ENCODE data around the gene HAND2.
A peak's percentile ranks its signal among the peaks of the same experiment; 100 is the strongest.

The HAND2 gene

DNA sequence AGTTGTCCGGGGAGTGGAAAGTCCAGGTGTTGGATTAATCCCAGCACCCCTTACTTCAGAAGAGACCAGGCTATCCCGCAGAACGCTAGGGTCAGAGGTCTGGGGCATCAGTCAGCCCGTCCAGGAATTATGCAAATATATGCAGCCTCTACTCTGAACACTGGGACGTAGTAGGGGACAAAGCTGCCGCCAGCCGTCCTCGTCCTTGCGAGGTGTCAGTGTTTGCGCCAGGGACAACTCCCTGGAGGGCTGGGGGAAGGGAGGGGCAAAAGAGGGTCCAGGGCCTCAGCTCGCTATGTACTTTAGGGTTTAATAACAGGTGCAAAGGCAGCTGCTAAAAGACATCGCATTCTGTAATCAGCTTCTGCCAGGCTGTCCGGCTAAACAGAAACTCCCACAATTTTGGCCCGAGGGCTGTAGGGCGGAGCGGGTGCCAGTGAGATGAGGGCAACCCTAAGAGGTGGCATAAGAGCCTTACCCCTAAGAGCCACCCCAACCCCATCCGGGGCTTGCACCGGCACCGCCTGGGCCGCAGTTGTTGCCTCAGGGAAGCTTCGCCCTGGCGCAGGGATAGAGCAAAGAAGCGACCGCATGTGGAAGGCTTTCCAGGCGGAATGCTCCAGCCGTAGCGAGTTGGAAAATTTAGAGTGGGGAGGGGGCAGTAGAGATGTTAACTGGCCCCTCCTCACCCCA, 8.4 kb downstream of the HAND2 start:
- TF ChIP-seq, protein P1, sequence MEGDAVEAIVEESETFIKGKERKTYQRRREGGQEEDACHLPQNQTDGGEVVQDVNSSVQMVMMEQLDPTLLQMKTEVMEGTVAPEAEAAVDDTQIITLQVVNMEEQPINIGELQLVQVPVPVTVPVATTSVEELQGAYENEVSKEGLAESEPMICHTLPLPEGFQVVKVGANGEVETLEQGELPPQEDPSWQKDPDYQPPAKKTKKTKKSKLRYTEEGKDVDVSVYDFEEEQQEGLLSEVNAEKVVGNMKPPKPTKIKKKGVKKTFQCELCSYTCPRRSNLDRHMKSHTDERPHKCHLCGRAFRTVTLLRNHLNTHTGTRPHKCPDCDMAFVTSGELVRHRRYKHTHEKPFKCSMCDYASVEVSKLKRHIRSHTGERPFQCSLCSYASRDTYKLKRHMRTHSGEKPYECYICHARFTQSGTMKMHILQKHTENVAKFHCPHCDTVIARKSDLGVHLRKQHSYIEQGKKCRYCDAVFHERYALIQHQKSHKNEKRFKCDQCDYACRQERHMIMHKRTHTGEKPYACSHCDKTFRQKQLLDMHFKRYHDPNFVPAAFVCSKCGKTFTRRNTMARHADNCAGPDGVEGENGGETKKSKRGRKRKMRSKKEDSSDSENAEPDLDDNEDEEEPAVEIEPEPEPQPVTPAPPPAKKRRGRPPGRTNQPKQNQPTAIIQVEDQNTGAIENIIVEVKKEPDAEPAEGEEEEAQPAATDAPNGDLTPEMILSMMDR (IDR thresholded peaks at IDR 0.05; ENCODE audit: low read depth, low read length): no peak
- peak overlapping the region; percentile 18 for H3K4me3 ChIP-seq (ENCODE audit: low read depth, low read length)
- in situ Hi-C loops (cut with HindIII; ENCODE audit: low sequenced_read_pairs): no loop called here
- no peak for DNase-seq (ENCODE audit: low read depth, low spot score)

DNA sequence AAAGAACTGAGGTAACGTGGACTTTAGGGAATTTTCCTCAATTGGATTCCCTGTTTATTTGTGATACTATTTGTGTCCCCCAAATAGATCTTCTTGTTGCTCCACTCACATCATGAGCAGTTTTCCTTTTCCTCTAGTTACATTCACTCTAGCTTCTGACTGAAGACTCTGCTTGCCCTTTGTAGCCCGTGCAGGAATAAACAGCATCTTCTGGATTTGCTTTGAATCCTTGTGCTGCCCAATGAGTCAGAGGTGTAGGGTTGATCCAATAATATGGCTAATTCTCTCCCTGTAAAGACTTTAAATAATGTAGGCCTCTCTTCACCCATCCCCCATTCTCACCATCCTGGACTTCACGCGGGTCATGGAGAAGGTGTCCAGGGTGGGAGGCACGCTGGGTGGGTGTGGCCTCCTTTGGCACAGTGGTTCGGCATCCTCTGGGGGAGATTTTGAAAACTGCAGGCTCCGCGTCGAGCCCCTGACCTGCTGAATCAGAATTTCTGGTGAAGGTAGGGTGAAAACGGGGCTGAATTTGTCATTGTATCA, 9.0 kb downstream of the HAND2 start:
- in situ Hi-C loops (cut with HindIII; ENCODE audit: low sequenced_read_pairs): no loop called here
- H3K4me3 ChIP-seq (ENCODE audit: low read depth, low read length): no peak overlapping the region
- TF ChIP-seq, protein P1 (IDR thresholded peaks at IDR 0.05; ENCODE audit: low read depth, low read length): no peak
- no peak for DNase-seq (ENCODE audit: low read depth, low spot score)

DNA sequence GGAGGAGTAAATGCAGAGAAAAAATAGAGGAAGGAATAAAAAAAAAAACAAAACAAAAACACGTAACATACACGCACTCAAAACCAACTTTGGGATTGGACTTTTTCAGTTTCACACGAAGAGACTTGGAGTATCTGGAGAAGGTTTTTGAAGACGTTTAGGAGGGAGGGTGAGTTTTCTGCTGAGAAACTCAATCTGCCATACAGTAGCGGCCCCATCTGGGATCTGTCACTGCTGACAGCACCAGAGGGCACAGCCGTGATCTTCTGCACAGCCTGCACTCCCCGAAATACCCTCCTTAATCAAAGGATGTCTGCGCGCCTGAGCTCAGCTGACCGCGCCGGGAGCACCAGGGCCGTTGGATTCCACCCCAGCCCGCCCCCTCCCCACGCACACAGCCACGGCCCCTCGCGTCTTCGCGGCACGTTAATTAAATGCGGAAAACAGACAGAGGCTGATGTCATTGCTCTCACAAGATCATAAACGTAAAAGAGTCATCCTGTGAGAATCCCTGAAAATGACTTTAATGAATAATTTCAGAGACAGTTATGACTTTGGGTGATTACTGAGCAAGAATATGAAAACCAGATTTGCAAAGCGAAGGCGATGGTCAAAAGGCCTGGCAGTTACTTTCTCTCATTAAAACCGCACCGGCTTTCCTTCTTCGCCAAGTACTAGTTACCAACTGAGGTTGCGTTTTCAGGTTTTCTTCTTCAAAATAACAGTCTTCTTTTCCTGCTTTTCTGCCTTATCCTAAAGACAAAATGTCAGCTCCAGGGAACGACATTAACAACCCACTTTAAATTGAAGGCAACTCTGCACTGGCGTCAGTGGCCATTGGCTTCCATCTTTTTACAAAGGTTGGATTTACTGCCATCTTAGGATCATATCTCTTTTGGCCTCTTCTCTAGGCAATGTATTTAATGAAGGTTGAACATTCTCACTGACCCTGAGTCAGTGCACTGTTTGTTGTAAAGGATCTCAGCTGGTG, 10.6 kb downstream of the HAND2 start:
- TF ChIP-seq, protein P1 (IDR thresholded peaks at IDR 0.05; ENCODE audit: low read depth, low read length): no peak
- H3K4me3 ChIP-seq (ENCODE audit: low read depth, low read length): no peak overlapping the region
- DNase-seq (ENCODE audit: low read depth, low spot score): no peak
- in situ Hi-C loops (cut with HindIII; ENCODE audit: low sequenced_read_pairs): no loop called here

DNA sequence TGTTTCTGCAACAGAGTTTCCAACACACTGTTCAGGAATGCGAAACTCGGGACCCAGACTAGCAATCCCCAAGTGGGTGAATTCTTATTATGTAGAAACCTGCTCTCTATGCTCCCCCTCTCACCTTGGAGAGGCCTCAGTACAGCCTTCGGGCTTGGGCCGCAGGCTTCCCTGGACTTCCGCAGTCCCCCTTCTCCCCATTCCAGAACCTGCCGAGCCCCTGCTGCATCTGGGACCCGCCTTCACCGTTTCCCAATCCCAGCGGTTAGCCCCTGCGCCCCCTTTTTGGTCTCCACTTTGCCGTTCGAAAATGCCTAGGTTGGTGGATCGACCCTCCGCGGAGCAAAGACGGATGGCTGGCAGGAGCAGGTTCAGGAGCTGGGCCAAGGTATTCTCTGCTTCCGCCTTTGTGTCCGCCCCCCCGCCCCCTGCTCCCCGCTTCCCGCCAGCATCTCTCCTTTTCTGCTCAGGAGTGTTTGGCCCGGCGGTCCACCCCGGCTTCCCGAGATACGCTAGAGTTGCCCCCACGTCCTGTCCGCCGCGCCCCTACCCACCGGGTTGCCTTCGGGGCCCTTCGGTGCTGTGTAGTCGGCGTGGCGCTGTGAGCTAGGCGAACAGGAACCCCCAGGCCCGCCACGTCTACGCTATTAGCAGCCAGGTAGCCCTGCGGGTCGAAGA, 11.5 kb downstream of the HAND2 start:
- in situ Hi-C loops (cut with HindIII; ENCODE audit: low sequenced_read_pairs): no loop called here
- TF ChIP-seq, protein P1 (IDR thresholded peaks at IDR 0.05; ENCODE audit: low read depth, low read length): no peak
- no peak for DNase-seq (ENCODE audit: low read depth, low spot score)
- H3K4me3 ChIP-seq (ENCODE audit: low read depth, low read length): no peak overlapping the region

DNA sequence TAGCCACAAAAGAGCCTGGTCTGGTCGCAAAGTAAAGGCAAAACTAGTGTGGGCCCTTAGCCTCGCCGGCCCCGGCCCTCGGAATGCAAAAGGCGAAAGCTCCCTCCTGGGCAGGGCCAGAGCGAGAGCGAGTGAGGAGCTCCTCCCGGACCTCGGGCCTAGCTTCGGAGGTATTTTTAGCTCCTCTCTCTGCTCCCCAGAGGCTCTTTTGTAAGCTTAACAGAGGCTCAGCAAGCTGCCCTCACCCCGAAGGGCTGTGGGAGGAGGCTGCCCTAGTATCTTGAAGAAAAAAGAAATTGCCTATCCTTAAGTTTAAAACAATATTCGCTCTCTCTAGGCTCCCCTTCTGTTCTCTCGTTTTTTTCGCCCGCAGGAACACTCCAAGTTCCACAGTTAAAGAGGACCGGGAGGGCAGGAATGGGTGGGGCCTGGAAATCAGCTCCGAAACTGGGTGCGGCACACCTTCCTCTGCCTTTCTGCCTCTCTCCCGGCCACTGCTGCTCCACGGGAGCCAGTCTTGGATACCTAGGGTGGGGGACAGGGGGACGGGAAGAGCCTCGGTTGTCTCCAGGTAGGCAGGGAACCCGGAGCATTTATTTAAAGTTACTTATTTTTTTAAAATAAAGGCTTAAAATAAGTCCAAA, 12.1 kb downstream of the HAND2 start:
- TF ChIP-seq, protein P1 (IDR thresholded peaks at IDR 0.05; ENCODE audit: low read depth, low read length): no peak
- H3K4me3 ChIP-seq (ENCODE audit: low read depth, low read length): no peak overlapping the region
- in situ Hi-C loops (cut with HindIII; ENCODE audit: low sequenced_read_pairs): no loop called here
- no peak for DNase-seq (ENCODE audit: low read depth, low spot score)
